Esophagus squamous epithelium (tissue), 4 donors: ENCODE measurements around the gene RNF144A.

ENCODE experiments used
- CTCF ChIP-seq, 6 experiments: fragments of 450-650 bp in 4 of 6; fragments of 200-600 bp in 2 of 6; sonication (generic) in 2 of 6; IDR thresholded peaks; one replicate each; pipeline ENCODE4 v1.5.1; 2016 to 2019; ENCODE audit warnings: antibody characterized with exemption in 6 of 6, mild to moderate bottlenecking in 4 of 6, moderate library complexity in 4 of 6
- POLR2A ChIP-seq, 4 donors: fragments of 450-650 bp; IDR thresholded peaks; one replicate each; pipeline ENCODE4 v1.6.1; 2017; ENCODE audit warnings: antibody characterized with exemption in 4 of 4, mild to moderate bottlenecking in 4 of 4, moderate library complexity in 3 of 4

GRCh38 chr2:6965071-6965795, 48.0 kb downstream of the RNF144A start:
- TF ChIP-seq POLR2A (IDR thresholded peaks at IDR 0.05) (no peak), CTCF (IDR thresholded peaks at IDR 0.05) (no peak)
